HG02610 (cell line): Measurements from ENCODE around the gene KRTAP12-1.

Source experiments
- ATAC-seq: cut with Tn5 transposase; IDR thresholded peaks from one replicate; pipeline ENCODE4 v1.9.1; 2021; ENCODE audit warnings: mild to moderate bottlenecking, moderate library complexity; ENCODE audit not compliant: unreplicated experiment

The KRTAP12-1 gene

DNA sequence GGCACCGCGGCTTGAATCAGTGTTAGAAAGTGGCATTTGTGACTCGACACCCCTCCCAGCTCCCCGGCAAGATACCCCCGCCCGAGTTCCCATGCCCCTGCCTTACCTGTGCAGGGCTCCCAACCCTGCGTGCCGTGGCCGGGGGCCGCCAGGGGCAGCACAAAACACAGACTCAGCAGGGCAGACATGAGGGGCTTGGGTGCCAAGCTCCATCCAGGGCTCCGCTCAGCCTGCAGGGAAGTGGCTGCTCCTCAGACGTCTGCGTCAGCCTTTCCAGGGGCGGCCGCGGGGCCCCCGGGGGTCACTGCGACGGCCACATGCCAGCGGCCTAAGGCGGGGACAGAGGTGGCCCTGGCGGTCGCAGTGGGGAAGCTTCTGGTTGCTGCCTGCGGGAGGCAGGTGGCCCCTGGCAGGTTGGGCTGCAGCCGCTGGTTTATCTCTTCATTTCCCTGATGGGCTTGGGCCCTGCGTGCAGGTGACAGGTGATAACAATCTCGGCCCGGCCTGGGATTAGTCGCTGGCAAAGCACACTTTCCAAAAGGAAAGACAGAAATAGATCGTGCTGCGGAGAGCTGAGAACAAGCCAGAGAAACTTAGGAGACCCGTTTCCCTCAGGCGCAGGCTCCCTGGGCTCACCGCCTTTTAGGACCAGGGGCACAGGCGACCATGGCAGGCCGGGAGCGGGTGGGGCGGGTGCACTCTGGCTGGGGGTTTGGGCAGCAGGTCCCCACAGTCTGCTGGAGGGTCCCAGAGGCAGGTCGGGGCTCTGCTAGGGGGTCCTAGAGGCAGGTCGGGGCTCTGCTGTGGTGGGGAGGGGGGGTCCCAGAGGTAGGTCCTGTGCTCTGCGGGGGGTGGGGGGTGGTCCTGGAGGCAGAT is 29.6 kb upstream of the KRTAP12-1 start, which contains the start of gene TSPEAR:
TSPEAR (minus strand) TSS at position 246 of the 876 bp plus-strand sequence; CDS start at position 188, 58 bp downstream.
- ATAC-seq = no peak

GRCh38 chr21:44710756-44711326 is 28.9 kb upstream of the KRTAP12-1 start:
- ATAC-seq = no peak

- no peak for ATAC-seq
These were observed 28.3 kb upstream of the KRTAP12-1 start for GRCh38 chr21:44710294-44710665.

DNA sequence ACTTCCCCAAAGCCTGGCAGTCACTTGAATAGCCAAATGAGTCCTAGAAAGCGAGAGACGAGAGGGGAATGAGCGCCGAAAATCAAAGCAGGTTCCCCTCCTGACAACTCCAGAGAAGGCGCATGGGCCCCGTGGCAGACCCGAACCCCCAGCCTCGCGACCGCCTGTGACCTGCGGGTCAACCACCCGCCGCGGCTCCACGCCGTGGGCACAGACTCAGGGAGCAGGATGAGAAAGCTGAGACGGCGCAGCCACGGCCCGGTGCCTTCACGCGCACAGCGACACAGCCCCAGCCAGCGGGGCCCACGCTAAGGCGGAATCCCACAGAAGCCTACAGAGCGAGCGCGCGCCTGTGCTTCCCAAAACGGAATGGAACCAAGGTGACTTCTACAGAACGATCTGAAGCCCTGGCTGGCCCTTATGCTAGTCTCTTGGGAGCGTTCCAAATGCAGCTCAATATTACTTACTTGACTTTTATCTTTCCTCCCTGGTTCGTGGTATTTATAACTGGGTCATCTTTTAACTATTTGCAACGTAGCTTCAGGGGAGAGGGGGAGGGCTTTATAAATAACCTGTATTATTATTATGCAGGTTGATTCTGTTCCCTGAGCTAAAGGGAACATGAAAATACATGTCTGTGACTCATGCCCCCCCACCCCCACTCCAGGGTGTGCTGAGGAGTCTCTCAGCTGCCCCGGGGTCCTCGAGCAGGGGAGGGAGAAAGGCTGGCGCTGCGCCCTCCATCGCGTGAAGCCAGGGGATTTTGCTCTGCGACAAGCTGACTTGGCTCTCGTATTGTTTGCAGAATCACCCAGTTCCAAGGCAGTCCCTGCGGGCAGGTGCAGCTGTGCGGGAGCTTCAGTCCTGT is 27.7 kb upstream of the KRTAP12-1 start:
- no peak for ATAC-seq

DNA sequence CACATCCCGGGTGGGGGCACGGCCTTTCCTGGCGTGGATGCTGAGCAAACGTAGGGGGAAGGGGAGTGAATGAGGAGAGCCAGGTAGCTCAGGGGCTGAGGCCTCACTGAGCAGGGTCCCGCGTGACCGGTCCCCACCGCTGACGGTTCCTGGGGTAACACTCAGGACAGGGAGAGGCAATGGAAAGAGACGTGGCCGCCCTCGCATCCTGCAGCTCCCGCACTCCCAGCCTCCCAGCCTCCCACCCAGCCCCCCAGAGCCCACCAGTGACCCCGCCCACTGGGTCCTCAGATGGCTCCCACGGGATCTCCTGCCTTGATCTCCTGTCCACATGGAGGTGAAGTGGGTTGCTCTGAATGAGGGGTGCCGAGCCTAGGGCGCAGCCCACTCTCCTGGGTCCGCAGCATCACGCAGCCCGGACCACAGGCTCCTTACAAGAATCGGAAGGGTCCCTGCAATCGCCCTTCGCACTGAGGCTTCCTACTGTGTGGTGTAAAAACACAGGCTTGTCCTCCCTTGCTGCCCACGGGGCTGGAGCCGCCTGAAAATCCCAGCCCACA is 27.0 kb upstream of the KRTAP12-1 start:
- no peak for ATAC-seq

DNA sequence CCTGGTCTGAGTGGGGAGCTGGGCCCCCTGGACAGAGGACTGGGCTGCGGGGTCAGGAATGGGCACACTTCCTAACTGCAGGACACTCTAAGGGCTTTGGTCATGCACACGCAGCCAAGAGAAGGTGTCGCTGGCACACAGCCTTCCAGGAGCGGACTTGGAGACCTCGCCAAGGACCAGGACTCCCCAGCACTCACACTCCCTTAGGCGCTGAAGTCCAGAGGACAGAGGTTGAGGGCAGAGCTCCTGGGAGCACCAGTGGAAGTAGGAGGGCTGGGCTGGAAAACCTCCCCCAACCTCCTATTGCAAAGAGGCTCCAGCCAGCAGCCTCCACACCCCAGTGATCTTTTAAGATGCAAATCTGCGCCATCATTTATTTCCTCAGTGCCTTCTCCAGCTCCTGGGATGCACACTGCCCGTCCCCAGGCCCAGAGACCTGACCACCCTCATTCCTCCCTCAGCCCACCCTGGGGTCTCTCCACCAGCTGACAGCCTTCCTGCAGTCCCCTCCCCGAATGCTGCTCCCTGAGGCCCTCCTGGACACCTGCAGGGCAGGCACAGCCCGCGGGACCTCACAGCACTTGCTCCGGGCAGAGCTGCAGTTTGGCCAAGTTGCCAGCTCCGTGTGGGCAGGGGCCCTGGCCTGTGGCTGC is 26.4 kb upstream of the KRTAP12-1 start:
- no peak for ATAC-seq

DNA sequence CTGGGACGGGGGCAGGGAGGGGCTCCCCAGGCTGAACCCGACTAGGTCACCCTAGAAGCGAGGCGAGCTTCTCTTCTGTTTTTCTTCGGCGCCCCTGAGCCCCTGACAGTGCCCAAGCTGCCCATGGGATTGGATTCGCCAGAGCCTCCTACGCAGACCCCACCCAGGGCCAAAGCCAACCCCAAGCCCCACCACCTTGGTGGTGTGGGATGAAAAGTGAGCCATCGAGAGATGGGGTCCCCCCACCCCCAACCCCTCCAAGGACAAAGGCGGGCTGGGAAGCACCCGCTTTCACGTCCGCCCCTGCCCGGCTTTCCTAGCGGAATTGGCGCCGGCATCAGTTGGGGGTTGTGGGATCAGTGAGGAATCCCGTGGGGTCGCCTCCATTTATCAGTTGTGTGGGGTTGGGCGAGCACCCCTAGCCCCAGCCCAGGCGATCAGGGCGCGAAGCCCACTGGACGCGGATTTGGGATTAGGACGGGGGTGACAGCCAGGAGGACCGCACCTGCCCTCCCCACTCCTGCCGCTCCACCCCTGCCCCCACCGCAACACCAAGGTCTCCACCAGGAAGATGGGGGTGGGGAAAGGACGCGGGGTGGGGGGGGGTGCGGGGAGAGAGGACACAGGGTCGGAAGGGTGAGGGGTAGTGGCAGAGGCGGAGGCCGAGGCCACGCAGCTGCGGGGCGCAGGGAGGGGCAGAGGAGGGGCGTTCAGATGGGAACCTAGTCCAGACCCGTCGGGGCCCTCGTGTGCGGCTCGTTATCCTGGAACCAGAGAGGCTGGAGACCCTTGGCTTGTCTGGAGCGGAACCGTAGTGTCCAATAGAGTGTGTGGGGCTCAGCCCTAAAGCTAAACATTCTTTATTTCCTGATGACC is 25.0 kb upstream of the KRTAP12-1 start:
- no peak for ATAC-seq

DNA sequence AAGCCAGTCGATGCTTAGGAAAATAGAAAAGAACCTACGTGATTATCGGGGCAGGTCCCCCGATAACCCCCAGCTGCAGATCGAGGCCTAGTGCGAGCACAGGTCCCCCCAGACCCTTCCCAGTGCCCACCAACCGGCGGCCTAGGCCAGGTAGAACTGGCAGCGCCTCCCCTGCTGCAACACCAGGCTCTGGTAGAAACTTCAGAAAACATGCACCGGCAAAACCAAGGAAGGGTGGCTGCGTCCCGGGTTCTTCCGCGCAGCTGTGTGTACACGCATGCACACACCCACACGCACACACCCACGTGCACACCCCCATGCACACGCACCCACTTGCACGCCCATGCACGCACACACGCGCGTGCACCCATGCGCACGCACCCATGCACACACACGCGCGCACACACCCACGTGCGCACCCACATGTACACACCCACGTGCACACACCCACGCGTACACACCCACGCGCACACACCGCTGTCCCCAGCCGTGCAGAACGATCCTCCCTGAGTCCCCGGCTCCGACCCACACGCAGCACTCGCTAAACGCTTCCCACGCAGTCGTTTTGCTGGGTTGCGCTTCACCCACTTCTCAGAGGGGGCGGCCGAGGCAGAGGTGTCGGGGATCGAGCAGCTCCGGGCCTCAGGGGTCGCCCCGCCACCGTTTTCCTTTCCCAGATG is 24.2 kb upstream of the KRTAP12-1 start:
- no peak for ATAC-seq

GRCh38 chr21:44704636-44705001 is 22.7 kb upstream of the KRTAP12-1 start:
- ATAC-seq = no peak

GRCh38 chr21:44703731-44704635 is 22.0 kb upstream of the KRTAP12-1 start:
- ATAC-seq = no peak

DNA sequence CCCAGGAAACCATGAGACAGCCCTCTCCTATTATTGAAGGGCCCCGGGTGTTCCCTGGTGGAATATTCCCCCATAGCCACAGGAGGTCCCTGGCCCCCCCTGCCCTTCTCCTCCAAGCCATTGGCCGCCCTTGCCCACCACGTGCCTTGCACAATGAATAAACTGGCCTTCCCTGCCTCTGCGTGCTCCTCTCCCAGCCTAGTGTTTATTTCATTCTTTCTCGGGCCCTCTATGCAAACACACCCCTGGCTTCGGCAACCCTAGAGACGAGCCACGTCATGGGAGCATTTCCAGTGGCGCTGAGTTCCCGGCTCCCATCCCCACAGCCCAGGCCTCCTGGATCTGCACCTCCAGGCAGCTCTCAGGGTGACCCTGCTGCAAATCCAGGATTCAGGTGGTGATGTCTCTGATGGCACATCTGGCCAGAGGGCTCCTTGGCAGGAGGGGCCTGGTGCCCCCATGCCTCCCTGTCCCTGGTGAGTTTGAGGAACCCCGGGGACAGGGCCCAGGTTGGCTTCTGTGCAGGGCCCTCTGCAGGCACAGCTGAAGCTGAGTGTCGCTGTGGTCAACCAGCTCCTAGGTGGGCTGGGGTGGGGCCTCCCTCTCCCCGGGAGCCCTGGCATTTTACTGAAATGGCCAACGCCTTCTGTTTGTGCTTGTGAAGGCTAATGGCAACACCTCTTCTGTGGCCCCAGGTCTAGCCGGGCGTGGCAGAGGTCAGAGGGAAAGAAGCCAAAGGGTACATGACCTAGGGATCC is 21.2 kb upstream of the KRTAP12-1 start:
- ATAC-seq = no peak

DNA sequence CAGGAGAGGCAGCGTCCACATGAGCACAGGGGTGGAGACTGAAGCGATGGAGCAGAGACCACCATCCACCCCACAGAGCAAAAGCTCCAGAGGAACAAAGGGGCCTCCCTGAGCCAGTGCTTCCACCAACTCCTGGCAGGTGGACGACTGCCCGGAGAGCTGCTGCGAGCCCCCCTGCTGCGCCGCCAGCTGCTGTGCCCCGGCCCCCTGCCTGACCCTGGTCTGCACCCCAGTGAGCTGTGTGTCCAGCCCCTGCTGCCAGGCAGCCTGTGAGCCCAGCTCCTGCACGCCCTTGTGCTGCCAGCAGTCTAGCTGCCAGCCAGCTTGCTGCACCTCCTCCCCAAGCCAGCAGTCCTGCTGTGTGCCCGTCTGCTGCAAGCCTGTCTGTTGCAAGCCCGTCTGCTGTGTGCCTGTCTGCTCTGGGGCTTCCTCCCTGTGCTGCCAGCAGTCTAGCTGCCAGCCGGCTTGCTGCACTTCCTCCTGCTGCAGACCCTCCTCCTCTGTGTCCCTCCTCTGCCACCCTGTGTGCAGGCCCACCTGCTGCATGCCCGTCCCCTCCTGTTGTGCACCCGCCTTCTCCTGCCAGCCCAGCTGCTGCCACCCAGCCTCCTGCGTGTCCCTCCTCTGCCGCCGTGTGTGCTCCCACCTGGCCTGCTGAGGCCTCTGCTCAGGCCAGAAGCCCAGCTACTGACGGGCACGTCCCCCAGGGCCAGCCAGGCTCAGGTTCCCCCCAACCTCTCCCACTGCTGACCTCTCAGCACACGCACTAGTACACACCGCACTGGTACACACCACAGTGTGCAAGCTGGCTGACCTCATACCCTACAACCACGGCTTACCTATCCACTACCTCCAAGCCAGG is 20.4 kb upstream of the KRTAP12-1 start:
- ATAC-seq = no peak

DNA sequence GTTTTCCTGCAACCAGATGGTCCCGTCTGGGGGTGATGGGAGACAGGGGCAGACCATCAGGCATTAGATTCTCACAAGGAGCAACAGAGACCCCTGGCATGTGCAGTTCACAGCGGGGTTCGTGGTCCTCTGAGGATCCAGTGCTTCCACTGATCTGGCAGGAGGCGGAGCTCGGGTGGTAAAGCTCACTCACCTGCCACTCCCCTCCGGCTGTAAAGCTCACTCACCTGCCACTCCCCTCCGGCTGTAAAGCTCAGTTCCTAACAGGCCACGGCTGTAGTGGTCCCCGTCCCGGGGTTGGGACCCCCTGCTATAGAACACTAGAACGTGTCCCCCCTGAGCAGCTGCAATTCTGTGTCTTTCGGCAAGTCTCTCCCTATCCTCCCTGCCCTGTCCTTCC is 19.6 kb upstream of the KRTAP12-1 start:
- no peak for ATAC-seq

DNA sequence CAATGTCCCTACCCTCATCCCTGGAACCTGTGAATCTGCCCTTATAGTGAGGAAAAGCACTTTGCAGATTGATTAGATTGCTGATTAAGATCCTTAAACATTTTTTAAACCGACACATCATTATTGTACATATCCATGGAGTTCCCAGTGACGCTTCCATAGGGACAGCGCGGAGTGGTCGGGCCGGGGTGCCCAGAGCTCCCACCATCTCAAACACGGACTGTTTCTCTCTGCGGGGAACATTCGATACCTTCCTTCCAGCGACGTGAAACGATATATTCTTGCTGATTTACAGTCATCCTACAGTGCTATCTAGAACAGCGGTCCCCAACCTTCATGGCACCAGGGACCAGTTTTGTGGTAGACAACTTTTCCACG is 19.0 kb upstream of the KRTAP12-1 start:
- ATAC-seq = no peak

DNA sequence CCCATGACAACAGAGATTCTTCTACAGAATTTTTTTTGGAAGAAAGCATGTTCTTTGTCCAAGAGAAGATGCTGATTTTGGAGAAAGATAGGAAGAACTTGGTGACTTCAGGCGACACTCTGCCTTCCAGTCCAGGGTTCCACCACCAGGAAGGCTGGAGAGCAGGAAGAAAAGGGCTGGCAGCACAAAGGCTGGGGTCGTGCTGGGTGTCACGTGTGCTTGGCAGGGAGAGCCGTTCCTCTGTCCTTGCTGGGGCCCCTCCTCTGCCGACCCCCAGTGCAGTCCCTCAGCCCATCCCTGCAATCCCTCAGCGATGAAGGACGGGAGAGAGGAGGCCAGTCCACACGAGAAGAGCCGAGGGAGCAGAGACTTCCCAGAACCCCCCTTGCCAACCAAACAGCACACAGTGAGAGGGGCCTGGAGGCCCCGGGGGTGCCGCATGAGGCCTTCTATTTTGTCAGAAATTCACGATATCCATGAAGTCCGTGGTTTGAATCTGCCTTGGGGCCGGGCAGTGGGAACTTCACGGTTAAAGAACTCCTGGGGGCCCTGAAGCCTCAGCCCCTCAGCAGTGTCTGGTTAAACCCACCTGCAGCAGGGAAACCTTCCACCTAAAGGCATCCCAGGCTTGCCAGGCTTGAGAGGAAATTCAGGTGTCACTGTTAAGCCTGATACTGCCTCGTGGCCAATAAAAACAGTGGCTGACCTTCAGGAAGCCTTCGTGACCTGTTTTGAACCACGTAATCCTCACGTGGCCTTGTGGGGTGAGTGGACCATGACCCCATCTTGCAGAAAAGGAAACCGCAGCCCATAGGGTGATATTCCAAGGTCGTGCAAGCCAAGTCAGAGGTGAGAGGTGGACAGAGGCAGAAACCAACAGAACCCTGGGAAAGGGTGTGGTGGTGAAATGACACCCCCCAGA is 18.4 kb upstream of the KRTAP12-1 start:
- no peak for ATAC-seq
